ENCODE results near the gene MUC6.

DNA sequence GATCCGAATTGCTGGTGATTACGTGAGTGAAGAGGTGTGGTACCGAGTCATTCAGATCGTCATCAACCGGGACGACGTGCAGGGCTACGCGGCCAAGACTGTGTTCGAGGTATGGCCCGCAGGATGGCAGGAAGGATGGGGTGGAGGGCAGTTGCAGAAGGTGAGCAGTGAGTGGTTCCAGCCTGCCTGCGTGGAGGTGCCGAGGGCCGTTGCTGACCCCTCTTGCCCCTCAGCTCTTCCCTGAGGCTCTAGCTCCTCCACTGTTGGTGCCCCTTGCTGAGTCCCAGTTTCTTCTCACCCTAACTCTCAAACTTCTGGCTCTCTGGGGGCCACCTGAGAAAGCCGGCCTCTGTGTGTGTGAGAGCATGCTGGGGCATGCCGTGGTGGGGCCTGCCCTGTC, 43.9 kb downstream of the MUC6 start:
- no peak for TF ChIP-seq POLR2AphosphoS5 (IDR thresholded peaks at IDR 0.05; ENCODE audit: low read depth, low read length)
- TF ChIP-seq, protein P1, sequence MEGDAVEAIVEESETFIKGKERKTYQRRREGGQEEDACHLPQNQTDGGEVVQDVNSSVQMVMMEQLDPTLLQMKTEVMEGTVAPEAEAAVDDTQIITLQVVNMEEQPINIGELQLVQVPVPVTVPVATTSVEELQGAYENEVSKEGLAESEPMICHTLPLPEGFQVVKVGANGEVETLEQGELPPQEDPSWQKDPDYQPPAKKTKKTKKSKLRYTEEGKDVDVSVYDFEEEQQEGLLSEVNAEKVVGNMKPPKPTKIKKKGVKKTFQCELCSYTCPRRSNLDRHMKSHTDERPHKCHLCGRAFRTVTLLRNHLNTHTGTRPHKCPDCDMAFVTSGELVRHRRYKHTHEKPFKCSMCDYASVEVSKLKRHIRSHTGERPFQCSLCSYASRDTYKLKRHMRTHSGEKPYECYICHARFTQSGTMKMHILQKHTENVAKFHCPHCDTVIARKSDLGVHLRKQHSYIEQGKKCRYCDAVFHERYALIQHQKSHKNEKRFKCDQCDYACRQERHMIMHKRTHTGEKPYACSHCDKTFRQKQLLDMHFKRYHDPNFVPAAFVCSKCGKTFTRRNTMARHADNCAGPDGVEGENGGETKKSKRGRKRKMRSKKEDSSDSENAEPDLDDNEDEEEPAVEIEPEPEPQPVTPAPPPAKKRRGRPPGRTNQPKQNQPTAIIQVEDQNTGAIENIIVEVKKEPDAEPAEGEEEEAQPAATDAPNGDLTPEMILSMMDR (IDR thresholded peaks at IDR 0.05; ENCODE audit: control extremely low read depth in 1 of 3, insufficient read depth in 1 of 3, low read depth in 1 of 3, low read length in 3 of 3) = no peak
- no peak for TF ChIP-seq ZNF274 (IDR thresholded peaks at IDR 0.05; ENCODE audit: borderline replicate concordance, extremely low read depth, low read length)

Data from H1 (cell line).